GOT3 (cell line): ENCODE data around the gene PMPCA.

Experiments used
- DNase-seq: peaks from one replicate; lab custom pipeline; 2025; ENCODE audit warnings: mixed read lengths; lab: John Stamatoyannopoulos, UW

The PMPCA gene

GRCh38 chr9:136456258-136456657 lies 45.8 kb downstream of the PMPCA start:
- DNase-seq = no peak

- DNase-seq = no peak
Measured at GRCh38 chr9:136457326-136457725, 46.9 kb downstream of the PMPCA start.

- no peak for DNase-seq
Measured at GRCh38 chr9:136459425-136459824, 49.0 kb downstream of the PMPCA start.

GRCh38 chr9:136460772-136461325 lies 50.4 kb downstream of the PMPCA start:
- no peak for DNase-seq

- DNase-seq = no peak
Measured at GRCh38 chr9:136462664-136463063, 52.2 kb downstream of the PMPCA start.

- DNase-seq = no peak
Measured at GRCh38 chr9:136463578-136463977, 53.1 kb downstream of the PMPCA start.

GRCh38 chr9:136464241-136464640 lies 53.8 kb downstream of the PMPCA start:
- no peak for DNase-seq

GRCh38 chr9:136465500-136466154 lies 55.2 kb downstream of the PMPCA start:
- DNase-seq = no peak

GRCh38 chr9:136466155-136466541 lies 55.7 kb downstream of the PMPCA start:
- no peak for DNase-seq

GRCh38 chr9:136467766-136468165 lies 57.3 kb downstream of the PMPCA start:
- no peak for DNase-seq

- no peak for DNase-seq
Measured at GRCh38 chr9:136470356-136470755, 59.9 kb downstream of the PMPCA start.

GRCh38 chr9:136470792-136471469 lies 60.5 kb downstream of the PMPCA start:
- DNase-seq = no peak

- no peak for DNase-seq
Measured at GRCh38 chr9:136471802-136472487, 61.5 kb downstream of the PMPCA start.

- no peak for DNase-seq
Measured at GRCh38 chr9:136472640-136473353, 62.3 kb downstream of the PMPCA start.

GRCh38 chr9:136473354-136473721 lies 62.9 kb downstream of the PMPCA start:
- no peak for DNase-seq
